ENCODE data around the gene ADAMTS14.
A peak's percentile ranks its signal among the peaks of the same experiment; 100 is the strongest.
"Not testable (repeated sequence)": the region's sequence is repeated elsewhere in the genome, so short reads cannot be mapped to it uniquely, and the experiment has no call there.

ADAMTS14 gene

DNA sequence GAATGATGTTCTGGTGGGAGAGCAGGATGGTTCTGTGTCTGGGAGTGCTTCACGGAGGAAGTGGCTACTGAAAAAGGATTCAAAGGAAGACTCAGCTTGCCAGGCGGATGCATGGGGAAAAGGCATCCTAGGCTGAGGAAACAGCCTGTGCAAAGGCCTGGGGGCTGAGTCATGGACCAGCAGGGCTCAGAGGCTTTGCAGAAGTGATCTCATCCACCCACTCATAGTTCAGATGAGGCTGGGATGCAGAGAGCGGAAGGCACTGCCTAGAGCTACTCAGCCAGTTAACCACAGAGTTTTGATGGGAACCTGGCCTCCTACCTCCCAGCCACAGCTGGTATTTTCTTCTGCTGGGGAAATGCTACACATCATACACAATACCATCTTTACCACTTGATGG lies 15.8 kb upstream of the ADAMTS14 start:
- peak; percentile 92 for DNase-seq

DNA sequence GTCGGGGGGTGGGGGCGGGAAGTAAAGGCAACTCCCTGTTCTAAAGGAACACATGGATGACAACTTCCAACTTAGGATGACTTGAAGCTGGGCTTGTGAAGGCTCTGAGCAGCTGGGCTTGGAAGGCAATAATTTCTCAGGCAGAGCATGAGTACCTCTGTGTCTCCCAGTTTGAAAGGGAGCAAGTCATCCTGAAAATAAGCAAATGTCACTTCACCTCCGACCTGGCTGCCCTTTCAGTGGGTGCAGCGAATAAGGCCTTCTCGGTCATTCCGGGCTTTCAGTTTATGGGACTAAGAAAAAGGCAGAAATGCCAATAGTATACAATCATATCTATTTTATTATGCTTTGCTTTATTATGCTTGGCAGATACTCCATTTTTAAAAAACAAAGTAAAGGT lies 15.3 kb upstream of the ADAMTS14 start:
- no peak for DNase-seq

- DNase-seq, result no peak
These were observed 13.6 kb upstream of the ADAMTS14 start for GRCh38 chr10:70658582-70659136.

DNA sequence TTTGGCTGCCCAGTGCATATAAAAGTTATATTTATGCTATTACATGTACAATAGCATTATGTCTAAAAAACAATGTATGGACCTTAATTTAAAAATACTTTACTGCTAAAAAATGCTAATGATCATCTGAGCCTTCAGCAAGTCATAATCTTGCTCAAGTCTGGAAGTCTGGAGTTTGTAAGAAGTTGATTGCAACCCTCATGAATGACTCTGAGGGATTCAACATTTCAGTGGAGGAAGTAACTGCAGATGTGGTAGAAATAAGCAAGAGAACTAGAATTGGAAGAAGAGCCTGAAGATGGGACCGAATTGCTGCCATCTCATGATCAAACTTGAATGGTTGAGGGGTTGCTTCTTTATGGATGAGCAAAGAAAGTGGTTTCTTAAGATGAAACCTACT lies 13.0 kb upstream of the ADAMTS14 start:
- DNase-seq, result no peak

DNA sequence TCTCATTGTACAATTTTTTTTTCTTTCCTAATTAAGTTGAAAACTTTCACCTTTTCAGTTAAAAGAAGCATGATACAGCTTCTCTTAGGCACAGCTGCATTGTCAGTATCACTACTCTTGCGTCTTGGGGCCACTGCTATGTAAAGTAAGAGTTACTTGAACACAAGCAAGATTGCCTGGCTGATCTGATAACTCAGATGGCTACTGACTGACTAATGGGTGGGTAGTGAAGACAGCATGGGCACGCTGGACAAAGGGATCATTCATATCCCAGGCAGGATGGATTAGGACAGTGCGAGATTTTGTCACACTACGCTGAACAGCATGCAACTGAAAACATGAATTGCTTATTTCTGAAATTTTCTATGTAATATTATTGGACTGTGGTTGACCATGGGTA lies 11.6 kb upstream of the ADAMTS14 start:
- DNase-seq, result no peak

DNA sequence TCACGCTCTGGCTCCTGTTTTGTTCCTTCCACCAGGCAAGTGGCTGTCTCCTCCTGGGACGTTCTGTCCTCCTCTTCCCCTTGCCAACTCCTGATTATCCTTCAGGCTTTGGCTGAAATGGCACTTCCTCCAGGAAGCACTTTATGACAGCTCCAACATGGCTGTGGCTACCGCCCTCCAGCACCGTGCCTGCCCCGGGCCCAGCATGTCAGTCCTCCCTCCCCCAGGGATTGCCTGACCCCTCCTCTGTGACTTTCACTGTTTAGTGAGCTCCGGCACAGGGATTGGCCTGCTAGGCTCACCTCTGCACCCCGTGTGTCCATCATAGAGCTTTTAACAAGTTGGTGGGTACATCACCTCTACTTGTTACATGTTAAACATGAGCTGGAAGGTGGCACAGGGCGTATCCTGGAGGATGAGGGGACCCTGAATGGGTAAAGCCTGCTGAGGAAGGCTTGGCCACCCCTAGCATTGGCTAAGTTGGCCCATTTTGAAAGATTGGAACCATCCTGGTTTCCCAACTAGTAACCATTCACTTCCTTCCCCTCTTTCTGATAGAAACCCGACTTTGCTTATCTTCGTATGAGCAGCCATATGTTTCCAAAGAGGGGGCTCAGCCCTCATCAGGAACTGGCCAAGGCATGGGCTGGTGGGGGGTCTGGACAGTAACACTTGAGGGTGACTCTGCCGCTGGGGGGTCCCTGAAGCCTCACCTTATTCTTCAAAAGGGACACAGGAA lies 10.5 kb upstream of the ADAMTS14 start:
- no peak for DNase-seq

DNA sequence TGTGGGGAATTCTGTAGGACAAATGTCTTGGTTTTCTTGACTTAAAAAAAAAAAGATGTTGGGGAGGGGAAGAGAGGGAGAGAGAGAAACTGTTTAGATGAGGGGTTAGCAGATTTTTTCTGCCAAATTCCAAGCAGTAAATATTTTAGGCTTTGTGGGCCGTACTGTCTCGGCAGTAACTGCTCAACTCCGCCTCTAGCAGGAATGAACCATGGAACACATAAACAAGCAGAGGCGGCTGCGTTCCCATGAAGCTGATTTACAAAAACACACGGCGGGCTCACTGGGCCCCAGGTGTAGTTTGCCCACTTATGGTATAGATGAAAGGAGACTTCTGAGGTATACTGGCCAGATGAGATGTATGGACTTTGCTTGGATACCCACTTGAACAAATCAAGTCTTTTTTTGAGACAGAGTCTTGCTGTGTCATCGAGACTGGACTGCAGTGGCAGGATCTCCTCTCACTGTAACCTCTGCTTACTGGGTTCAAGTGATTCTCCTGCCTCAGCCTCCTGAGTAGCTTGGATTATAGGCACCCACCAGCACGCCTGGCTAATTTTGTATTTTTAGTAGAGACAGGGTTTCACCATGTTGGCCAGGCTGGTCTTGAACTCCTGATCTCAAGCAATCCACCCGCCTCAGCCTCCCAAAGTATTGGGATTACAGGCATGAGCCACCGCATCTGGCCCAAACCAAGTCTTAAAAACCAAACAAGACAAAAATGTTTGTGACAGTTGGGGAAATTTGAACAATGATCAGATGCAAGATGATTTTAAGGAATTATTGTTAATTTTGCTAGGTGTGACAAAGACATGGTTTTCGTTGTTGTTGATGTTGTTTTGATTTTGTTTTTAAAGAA lies 9.7 kb upstream of the ADAMTS14 start:
- no peak for DNase-seq

DNA sequence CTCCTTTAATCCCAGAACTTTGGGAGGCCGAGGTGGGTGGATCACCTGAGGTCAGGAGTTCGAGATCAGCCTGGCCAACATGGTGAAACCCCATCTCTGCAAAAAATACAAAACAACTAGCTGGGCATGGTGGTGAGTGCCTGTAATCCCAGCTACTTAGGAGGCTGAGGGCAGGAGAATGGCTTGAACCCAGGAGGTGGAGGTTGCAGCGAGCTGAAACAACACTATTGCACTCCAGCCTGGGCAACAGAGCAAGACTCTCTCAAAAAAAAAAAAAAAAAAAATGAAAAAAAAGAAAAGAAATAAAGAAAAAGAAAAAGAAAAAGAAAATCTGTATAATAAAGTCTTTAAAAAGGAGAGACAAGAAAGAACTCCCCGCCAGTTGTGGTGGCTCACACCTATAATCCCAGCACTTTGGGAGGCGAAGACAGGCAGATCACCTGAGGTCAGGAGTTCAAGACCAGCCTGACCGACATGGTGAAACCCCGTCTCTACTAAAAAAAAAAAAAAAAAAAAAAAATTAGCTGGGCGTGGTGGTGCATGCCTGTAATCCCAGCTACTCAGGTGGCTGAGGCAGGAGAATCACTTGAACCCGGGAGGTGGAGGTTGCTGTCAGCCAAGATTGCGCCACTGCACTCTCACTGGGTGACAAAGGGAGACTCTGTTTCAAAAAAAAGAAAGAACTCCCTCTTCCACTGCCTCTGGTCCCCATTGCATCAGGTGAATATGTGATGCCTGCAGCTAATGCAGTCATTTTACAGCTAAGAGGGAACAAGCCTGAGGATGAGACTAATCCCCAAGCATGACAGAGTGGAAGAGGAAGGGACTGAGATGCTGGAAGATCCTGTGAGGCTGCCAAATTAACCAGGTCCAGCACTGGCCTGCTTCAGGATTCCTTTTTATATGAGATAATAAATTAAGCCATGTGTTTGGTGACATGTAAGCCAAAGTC lies 8.6 kb upstream of the ADAMTS14 start:
- DNase-seq, result peak; percentile 3

GRCh38 chr10:70664702-70665195 lies 7.6 kb upstream of the ADAMTS14 start:
- peak; percentile 91 for DNase-seq

DNA sequence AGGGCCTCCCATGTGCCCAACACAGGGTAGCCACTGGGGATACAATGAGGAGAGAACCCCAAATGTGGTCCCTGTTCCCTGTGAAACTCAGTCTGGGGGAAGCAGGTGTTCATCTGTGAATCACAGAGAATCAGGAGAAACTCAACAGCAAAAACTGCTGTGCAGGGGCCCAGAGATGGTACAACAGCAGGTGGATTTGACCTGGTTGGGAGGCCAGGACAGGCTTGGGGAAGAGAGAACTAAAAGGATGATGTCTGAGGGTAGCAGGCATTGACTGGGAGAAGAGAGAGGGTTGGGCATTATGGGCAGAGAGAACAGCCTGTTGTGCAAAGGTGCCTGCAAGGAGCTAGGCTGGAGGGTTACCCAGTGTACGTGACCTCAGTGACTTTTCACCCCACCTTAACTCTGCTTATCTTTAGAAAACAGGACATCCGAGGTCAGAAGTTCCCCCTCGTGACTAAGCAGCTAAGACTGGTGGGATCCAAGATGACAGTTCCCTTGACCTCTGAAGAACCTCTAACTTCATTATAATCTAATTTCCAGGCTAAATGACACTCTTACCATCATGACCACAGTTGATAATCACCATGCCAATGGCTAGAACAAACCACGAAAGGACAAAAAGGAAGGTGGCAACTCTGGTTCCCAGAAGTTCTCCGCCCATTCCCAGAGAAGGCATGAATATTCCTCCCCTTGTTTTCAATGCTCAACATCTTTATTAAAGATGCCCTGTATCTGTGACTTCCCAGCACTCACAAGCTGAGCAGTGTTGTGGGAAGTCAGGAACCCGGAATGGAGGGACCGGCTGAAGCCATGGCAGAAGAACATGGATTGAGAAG lies 5.1 kb upstream of the ADAMTS14 start:
- DNase-seq, result no peak

GRCh38 chr10:70667818-70668217 lies 4.5 kb upstream of the ADAMTS14 start:
- DNase-seq, result not testable (repeated sequence)

- DNase-seq, result no peak
These were observed 3.8 kb upstream of the ADAMTS14 start for GRCh38 chr10:70668454-70668970.

DNA sequence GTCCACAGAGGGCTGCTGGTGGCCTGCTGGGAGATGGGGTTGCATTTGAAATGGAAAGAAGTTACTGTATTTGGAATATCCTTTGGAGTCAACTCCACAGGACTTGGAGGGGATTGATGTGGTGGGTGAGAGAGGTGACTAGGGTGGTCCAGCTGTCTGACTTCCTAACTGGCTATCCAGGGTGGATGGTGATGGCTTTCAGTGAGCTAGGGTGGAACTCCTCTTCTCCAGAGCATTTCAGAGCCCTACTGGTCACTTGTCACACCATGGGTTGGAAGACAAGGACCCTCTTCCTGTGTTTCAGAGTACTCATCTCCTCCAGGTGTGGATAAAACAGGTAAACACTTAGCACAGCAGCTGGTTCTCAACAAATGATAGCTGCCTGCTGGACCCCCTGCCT lies 3.3 kb upstream of the ADAMTS14 start:
- no peak for DNase-seq

- DNase-seq, result no peak
These were observed 2.5 kb upstream of the ADAMTS14 start for GRCh38 chr10:70669732-70670317.

DNA sequence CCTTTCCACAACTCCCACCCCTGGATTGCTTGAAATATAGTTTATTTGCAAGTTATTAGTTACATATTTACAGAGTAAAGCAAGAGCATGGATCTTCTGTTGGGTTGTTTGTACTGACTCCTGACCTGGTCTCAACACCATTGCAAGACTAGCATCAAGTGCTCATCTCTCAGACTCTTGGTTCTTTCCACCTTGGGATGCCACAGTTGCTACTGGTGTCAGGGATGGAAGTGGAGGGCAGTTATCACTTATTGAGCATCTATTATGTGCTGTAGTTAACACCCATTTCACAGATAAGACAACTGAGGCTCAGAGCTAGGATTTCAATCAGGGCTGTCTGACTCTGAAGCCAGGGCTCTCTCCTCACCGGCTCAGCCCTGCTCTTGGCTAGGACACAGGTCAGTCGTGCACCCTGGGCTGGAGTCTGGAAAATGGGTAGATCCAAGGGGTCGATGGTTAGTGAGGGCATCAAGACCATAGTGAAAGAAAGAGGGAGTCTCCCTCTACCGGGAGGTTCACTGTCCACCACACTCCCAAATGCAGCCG lies 614 bp upstream of the ADAMTS14 start:
- DNase-seq, result no peak

- peak; percentile 53 for DNase-seq
These were observed 980 bp downstream of the ADAMTS14 start for GRCh38 chr10:70673043-70673928.

DNA sequence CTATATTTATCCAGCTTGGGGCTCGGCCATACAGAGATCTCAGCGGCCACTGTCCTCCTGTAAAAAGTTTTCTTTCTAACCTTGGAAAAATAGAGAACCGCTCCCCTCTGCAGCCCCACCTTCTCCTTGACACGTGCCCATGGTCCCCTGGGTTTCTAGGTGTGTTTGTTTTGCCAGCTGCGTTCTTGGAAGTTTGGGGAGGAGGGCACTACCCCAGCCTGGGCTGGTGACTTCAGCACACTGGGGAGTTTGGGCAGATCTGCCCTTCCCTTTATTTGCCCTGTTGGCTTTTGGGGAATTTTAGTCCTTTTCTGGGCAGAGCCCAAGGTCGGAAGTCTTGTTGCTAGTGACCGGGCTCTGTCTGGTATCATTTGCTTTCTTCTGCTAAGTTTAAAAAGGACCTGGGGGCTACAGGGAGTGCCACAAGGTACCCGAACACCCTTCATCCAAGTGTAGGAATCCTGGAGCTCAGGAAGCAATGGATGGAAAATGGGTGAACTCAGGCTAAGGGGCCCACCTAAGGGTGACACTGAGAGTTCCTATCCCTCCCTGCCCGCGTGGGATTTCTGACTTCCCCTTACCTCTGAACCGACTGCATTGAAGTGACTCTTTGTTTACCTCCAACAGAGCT lies 1.7 kb downstream of the ADAMTS14 start:
- no peak for DNase-seq

DNA sequence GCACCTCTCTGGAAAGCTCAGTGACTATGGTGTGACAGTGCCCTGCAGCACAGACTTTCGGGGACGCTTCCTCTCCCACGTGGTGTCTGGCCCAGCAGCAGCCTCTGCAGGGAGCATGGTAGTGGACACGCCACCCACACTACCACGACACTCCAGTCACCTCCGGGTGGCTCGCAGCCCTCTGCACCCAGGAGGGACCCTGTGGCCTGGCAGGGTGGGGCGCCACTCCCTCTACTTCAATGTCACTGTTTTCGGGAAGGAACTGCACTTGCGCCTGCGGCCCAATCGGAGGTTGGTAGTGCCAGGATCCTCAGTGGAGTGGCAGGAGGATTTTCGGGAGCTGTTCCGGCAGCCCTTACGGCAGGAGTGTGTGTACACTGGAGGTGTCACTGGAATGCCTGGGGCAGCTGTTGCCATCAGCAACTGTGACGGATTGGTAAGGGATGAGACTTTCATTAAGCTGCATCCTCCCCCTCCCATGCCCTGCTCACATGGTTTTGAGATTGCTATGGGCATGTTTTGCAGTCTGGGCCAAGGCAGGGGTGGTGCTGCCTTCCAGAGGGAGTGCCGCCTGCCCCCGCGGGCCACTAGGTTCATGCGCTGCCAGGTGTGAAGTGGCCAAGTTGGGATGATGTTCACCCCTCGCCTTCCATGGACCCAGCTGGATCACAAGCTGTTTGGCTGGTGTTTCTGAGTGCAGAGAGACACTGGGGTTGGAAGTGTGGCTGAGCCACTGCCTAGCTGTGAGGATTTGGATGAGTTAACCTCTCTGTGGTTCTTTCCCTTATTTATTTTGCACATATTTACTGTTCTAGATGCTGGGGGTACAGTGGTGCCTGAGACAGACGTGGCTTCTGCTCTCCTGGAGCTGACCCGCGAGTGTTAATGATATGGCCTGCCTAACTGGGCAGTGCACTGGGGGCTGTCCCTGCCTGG lies 2.5 kb downstream of the ADAMTS14 start:
- DNase-seq, result no peak
